Endodermal cell (in vitro differentiated cells): ENCODE data around the gene INHBB. TPM values are rescaled to one million over a fixed set of nuclear protein-coding genes. Genes with fewer than 3 reads are reported as not detected.

Experiments
- DNase-seq: peaks from one replicate; pipeline ENCODE4 v3.0.0-alpha.2; 2017
- H3K27ac ChIP-seq: 2 replicates; pipeline ENCODE4 v1.5.1; 2013; ENCODE audit warnings: mild to moderate bottlenecking, low read depth, low read length, moderate library complexity
- H3K27me3 ChIP-seq: 2 replicates; pipeline ENCODE4 v1.6.1; 2013; ENCODE audit warnings: mild to moderate bottlenecking, low read length, moderate library complexity; ENCODE audit not compliant: insufficient read depth, control insufficient read depth, poor library complexity, severe bottlenecking
- H3K36me3 ChIP-seq: 2 replicates; pipeline ENCODE4 v1.7.0; 2013; ENCODE audit warnings: mild to moderate bottlenecking, low read length, moderate library complexity; ENCODE audit not compliant: control insufficient read depth, insufficient read depth
- H3K4me1 ChIP-seq: one replicate; pipeline ENCODE4 v1.7.0; 2013; ENCODE audit warnings: low read length; ENCODE audit not compliant: control insufficient read depth, insufficient read depth
- H3K4me3 ChIP-seq: 2 replicates; pipeline ENCODE4 v1.5.1; 2013; ENCODE audit warnings: mild to moderate bottlenecking, low read length, moderate library complexity
- H3K9ac ChIP-seq: 2 replicates; pipeline ENCODE4 v1.6.1; 2013; ENCODE audit warnings: mild to moderate bottlenecking, low read length, moderate library complexity; ENCODE audit not compliant: poor library complexity, severe bottlenecking; ENCODE audit errors: extremely low read depth
- H3K9me3 ChIP-seq: 2 replicates; pipeline ENCODE4 v1.6.1; 2013; ENCODE audit warnings: mild to moderate bottlenecking, low read length, moderate library complexity; ENCODE audit not compliant: control insufficient read depth
- H3K27ac Mint-ChIP-seq: 2 replicates; pipeline ENCODE4 v1.8.0; 2020; ENCODE audit warnings: mixed read lengths
- H3K27me3 Mint-ChIP-seq: 2 replicates; pipeline ENCODE4 v1.8.0; 2021; ENCODE audit warnings: mild to moderate bottlenecking, mixed read lengths; ENCODE audit not compliant: insufficient read depth
- H3K36me3 Mint-ChIP-seq: 2 replicates; pipeline ENCODE4 v1.8.0; 2020; ENCODE audit warnings: low read depth, mixed read lengths
- H3K4me1 Mint-ChIP-seq: 2 replicates; pipeline ENCODE4 v1.8.0; 2020; ENCODE audit warnings: mixed read lengths
- H3K4me3 Mint-ChIP-seq: 2 replicates; pipeline ENCODE4 v1.8.0; 2020; ENCODE audit warnings: mild to moderate bottlenecking, moderate library complexity, mixed read lengths
- H3K9me3 Mint-ChIP-seq: 2 replicates; pipeline ENCODE4 v1.8.0; 2020; ENCODE audit warnings: mild to moderate bottlenecking, mixed read lengths
- WGBS, 2 experiments: methylation state at CpG; one replicate each; pipeline versions ENCODE4 v1.1.5 to v1.1.7; 2013; ENCODE audit warnings: missing lambda C conversion rate in 2 of 2, mixed read lengths in 1 of 2; ENCODE audit not compliant: insufficient coverage in 1 of 2, insufficient read length in 1 of 2; 5-methylcytosine and 5-hydroxymethylcytosine counted together
- total RNA-seq, 2 donors: library from RNA; stranded (reverse); fragmentation: NEBNext Ultra II Directional in 1 of 2; extraction: Animal tissue kit (Norgen Biotek cat#: 25700) in 1 of 2; gene quantifications; 2 replicates in 1 of 2; 3 replicates in 1 of 2; pipeline ENCODE4 v1.2.1, GENCODE V29; 2021
- TF ChIP-seq, protein P1 (sequence below): fragments of 200-600 bp; sonication (generic); conservative IDR thresholded peaks from 2 replicates; pipeline ENCODE4 v1.5.0; 2021; ENCODE audit warnings: antibody characterized with exemption, mild to moderate bottlenecking

The INHBB gene
- total RNA-seq, 2 donors from 2014 or later: not detected

DNA sequence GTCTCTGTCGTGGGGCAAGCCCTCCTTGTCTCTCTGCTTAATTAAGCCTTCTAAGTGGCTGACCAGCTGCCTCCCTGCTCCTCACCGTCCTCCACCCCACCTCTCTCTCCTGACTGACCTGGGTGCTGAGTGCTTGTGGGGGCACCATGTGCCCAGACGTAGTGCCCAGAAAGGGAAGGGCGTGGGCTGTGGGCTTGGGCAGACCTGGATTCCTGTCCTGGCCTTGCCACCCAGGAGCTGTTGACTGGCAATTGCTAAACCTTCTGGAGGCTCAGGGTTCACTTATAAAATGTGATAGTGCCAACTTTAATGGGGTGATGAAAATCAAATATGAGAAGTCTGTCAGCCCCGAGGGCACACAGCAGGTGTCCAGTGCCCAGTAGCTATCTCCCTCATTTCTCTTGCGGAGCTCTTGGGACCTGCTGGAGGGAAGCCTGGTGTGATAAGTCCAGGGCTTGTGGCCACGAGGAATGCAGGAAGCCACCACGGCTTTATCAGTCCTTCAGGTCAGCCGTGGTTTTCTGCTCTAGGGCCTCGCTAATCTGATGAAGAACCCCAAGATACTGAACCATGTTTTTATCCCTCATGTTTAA is 22.0 kb upstream of the INHBB start:
- no peak overlapping the region for H3K27ac ChIP-seq

DNA sequence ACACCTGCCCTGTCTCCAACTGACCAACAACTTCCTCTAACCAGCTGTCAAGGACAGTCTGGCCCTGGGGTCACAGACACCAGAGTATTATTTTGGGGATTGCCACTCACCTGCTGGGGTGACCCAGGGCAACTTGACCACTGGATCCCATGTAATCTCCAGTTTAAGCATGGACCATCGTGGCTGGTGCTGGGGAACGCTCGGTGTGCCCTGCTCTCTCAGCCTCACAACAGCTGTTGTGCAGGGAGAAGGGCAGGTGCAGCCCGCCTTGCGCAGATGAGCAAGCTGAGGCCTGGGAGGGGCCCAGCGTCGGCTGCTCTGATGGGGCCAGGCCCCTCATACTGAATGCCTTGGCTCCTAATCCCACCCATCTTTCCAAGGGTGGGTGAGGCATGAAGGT is 21.0 kb upstream of the INHBB start:
- peaks cover 25% of the 10 kb centered on the region for H3K27me3 Mint-ChIP-seq

More for the DNA sequence above, 22.0 kb upstream of the INHBB start:
- Mint-ChIP-seq H3K4me1 (no peaks in the 10 kb centered on the region), H3K36me3 (no peaks in the 10 kb centered on the region), H3K27me3 (peaks cover 26% of the 10 kb centered on the region), H3K27ac (no peak overlapping the region), H3K4me3 (no peak overlapping the region), H3K9me3 (no peaks in the 10 kb centered on the region)
- no peak overlapping the region for H3K9ac ChIP-seq
- H3K27me3 ChIP-seq: no peaks in the 10 kb centered on the region
- H3K4me1 ChIP-seq: no peaks in the 10 kb centered on the region
- H3K36me3 ChIP-seq: no peaks in the 10 kb centered on the region
- 89 to 93% methylated on average over 8 to 9 of the region's 10 CpGs for WGBS, 2 experiments
- no peak overlapping the region for H3K4me3 ChIP-seq
- no peak for DNase-seq
- no peaks in the 10 kb centered on the region for H3K9me3 ChIP-seq
- TF ChIP-seq, protein P1, sequence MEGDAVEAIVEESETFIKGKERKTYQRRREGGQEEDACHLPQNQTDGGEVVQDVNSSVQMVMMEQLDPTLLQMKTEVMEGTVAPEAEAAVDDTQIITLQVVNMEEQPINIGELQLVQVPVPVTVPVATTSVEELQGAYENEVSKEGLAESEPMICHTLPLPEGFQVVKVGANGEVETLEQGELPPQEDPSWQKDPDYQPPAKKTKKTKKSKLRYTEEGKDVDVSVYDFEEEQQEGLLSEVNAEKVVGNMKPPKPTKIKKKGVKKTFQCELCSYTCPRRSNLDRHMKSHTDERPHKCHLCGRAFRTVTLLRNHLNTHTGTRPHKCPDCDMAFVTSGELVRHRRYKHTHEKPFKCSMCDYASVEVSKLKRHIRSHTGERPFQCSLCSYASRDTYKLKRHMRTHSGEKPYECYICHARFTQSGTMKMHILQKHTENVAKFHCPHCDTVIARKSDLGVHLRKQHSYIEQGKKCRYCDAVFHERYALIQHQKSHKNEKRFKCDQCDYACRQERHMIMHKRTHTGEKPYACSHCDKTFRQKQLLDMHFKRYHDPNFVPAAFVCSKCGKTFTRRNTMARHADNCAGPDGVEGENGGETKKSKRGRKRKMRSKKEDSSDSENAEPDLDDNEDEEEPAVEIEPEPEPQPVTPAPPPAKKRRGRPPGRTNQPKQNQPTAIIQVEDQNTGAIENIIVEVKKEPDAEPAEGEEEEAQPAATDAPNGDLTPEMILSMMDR: no peak

DNA sequence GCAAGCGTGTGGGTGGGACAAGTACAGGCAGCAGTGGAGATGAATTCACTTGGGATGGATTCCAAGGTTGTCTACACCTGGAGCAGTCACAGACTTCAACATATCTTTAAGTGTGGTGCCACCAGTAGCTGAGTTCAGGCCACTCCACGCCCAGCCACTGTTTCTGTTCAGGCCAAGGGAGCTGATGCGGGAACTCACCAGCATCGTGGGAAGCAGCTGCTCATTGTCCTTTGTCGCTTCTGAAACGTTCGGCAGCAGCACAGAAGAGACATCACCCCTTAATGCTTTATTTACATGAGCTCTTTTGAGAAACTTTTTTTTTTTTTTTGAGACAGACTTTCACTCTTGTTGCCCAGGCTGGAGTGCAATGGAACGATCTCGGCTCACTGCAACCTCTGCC is 19.9 kb upstream of the INHBB start:
- Histone ChIP-seq H3K9me3 (no peaks in the 10 kb centered on the region), H3K27me3 (no peaks in the 10 kb centered on the region), H3K4me1 (peaks cover 4% of the 10 kb centered on the region), H3K4me3 (no peak overlapping the region), H3K27ac (no peak overlapping the region), H3K36me3 (no peaks in the 10 kb centered on the region), H3K9ac (no peak overlapping the region)
- no peak for DNase-seq
- Mint-ChIP-seq H3K4me3 (no peak overlapping the region), H3K9me3 (no peaks in the 10 kb centered on the region), H3K36me3 (no peaks in the 10 kb centered on the region), H3K4me1 (peaks cover 8% of the 10 kb centered on the region), H3K27me3 (peaks cover 25% of the 10 kb centered on the region), H3K27ac (no peak overlapping the region)
- 92 to 93% methylated on average over 9 of the region's 9 CpGs for WGBS, 2 experiments
- TF ChIP-seq, protein P1: no peak

More for the DNA sequence above, 21.0 kb upstream of the INHBB start:
- no peaks in the 10 kb centered on the region for H3K9me3 ChIP-seq
- H3K27me3 ChIP-seq: no peaks in the 10 kb centered on the region
- no peaks in the 10 kb centered on the region for H3K4me1 ChIP-seq
- no peak overlapping the region for H3K4me3 ChIP-seq
- no peak overlapping the region for H3K27ac Mint-ChIP-seq
- H3K36me3 Mint-ChIP-seq: no peaks in the 10 kb centered on the region
- H3K4me3 Mint-ChIP-seq: no peak overlapping the region
- DNase-seq: no peak
- H3K4me1 Mint-ChIP-seq: no peaks in the 10 kb centered on the region
- H3K9me3 Mint-ChIP-seq: no peaks in the 10 kb centered on the region
- H3K36me3 ChIP-seq: no peaks in the 10 kb centered on the region
- H3K27ac ChIP-seq: no peak overlapping the region
- TF ChIP-seq, protein P1: no peak
- 97 to 98% methylated on average over 5 to 7 of the region's 7 CpGs for WGBS, 2 experiments
- no peak overlapping the region for H3K9ac ChIP-seq
